Keratinocyte (primary cell): ENCODE data around the gene RNF38.
"Not testable (repeated sequence)": the region's sequence is repeated elsewhere in the genome, so short reads cannot be mapped to it uniquely, and the experiment has no call there.

Source experiments
- CTCF ChIP-seq, 3 experiments: IDR thresholded peaks in 1 of 3; conservative IDR thresholded peaks in 1 of 3; optimal IDR thresholded peaks in 1 of 3; 2 replicates in 2 of 3; 3 replicates in 1 of 3; pipeline versions ENCODE3 to v1.5.1; 2011; ENCODE audit warnings: low read length in 3 of 3, mild to moderate bottlenecking in 3 of 3, moderate library complexity in 2 of 3, control low read depth in 1 of 3, inconsistent platforms in 1 of 3; ENCODE audit not compliant: insufficient read depth in 2 of 3; ENCODE audit errors: extremely low read depth in 1 of 3
- EZH2 ChIP-seq: IDR thresholded peaks from one replicate; pipeline ENCODE4 v1.6.1; 2012; ENCODE audit warnings: inconsistent platforms, mild to moderate bottlenecking, low read length, moderate library complexity

- TF ChIP-seq CTCF (optimal IDR thresholded peaks at IDR 0.05 in 1 of 3, IDR thresholded peaks at IDR 0.05 in 1 of 3, conservative IDR thresholded peaks at IDR 0.05 in 1 of 3; ENCODE audit: extremely low read depth in 1 of 3, insufficient read depth in 2 of 3, low read length in 3 of 3); EZH2: not testable (repeated sequence)
Observed at GRCh38 chr9:36321903-36322302, 78.2 kb downstream of the RNF38 start.
